ENCODE data around the gene KCNJ13. TPM values are rescaled to one million over a fixed set of nuclear protein-coding genes. Genes with fewer than 3 reads are reported as not detected.

The KCNJ13 gene
- total and polyA plus RNA-seq, 4 donors = 1.8 TPM; not detected in 3

Small RNA genes within 50 kb of the gene (small RNA-seq; reads per million reads assigned to genes)
- not detected for gene RNU6-107P (ENCODE audit: low replicate concordance)

Other genes with a start within 250 kb of the KCNJ13 start
- gene CHRNG, start 236.9 kb downstream of the KCNJ13 start, total RNA-seq = not detected
- gene CHRNG, start 236.9 kb downstream of the KCNJ13 start, polyA plus RNA-seq = not detected
- gene TIGD1, start 226.0 kb downstream of the KCNJ13 start, total RNA-seq = 1 to 10 TPM; 3.5 to 6.0 TPM
- 1 to 10 TPM; 2.0 to 5.5 TPM for gene TIGD1, start 226.0 kb downstream of the KCNJ13 start, polyA plus RNA-seq
- gene EIF4E2, start 225.9 kb downstream of the KCNJ13 start, total RNA-seq = 10 to 100 TPM; 43.7 to 63.6 TPM
- 10 to 100 TPM; 68.3 to 77.7 TPM for gene EIF4E2, start 225.9 kb downstream of the KCNJ13 start, polyA plus RNA-seq
- gene EFHD1, start 143.0 kb downstream of the KCNJ13 start, total RNA-seq = 1 to 10 TPM; 2.2 to 8.6 TPM
- 1 to 10 TPM; 2.3 to 7.4 TPM for gene EFHD1, start 143.0 kb downstream of the KCNJ13 start, polyA plus RNA-seq
- gene GIGYF2, start 79.2 kb downstream of the KCNJ13 start, total RNA-seq = 100 to 1,000 TPM in 1 of 2 donors, 10 to 100 TPM in 1; 55.6 to 145 TPM
- gene GIGYF2, start 79.2 kb downstream of the KCNJ13 start, polyA plus RNA-seq = 10 to 100 TPM; 15.9 to 19.0 TPM
- gene SNORC, start 93.7 kb upstream of the KCNJ13 start, total RNA-seq = 1 to 10 TPM in 1 of 2 donors, under 1 TPM in 1; 0.97 to 2.1 TPM
- gene SNORC, start 93.7 kb upstream of the KCNJ13 start, polyA plus RNA-seq = 1 to 10 TPM in 1 of 2 donors, under 1 TPM in 1; 0.63 to 1.6 TPM
- 1 to 10 TPM; 1.9 to 2.4 TPM for gene NGEF, start 236.7 kb upstream of the KCNJ13 start, total RNA-seq
- gene NGEF, start 236.7 kb upstream of the KCNJ13 start, polyA plus RNA-seq = 1 to 10 TPM in 1 of 2 donors, under 1 TPM in 1; 0.35 to 1.0 TPM